Vagina (tissue), 2 donors: Measurements from ENCODE around the gene CLPTM1L. TPM values are rescaled to one million over a fixed set of nuclear protein-coding genes. Genes with fewer than 3 reads are reported as not detected.
A peak's percentile ranks its signal among the peaks of the same experiment; 100 is the strongest.
"Not testable (repeated sequence)": the region's sequence is repeated elsewhere in the genome, so short reads cannot be mapped to it uniquely, and the experiment has no call there.

Experiments
- DNase-seq, 2 donors: peaks; one replicate each; pipeline ENCODE4 v3.0.0-alpha.2; 2017; ENCODE audit errors: extremely low spot score in 2 of 2
- H3K27ac ChIP-seq: fragments of 200-600 bp; sonication (generic); one replicate; pipeline ENCODE4 v1.5.1; 2019
- H3K27me3 ChIP-seq: fragments of 200-600 bp; sonication (generic); one replicate; pipeline ENCODE4 v1.5.1; 2019
- H3K36me3 ChIP-seq, 2 donors: fragments of 200-600 bp; sonication (generic); one replicate each; pipeline ENCODE4 v1.5.1; 2017 to 2019
- H3K4me1 ChIP-seq: fragments of 200-600 bp; sonication (generic); one replicate; pipeline ENCODE4 v1.5.1; 2019
- H3K4me3 ChIP-seq, 2 donors: fragments of 200-600 bp; sonication (generic); 1 replicate in 1 of 2; 2 replicates in 1 of 2; pipeline ENCODE4 v1.5.1; 2016 to 2019
- H3K9me3 ChIP-seq: fragments of 200-600 bp; sonication (generic); one replicate; pipeline ENCODE4 v1.5.1; 2019
- POLR2A ChIP-seq, 2 donors: fragments of 450-650 bp; IDR thresholded peaks; one replicate each; pipeline ENCODE4 v1.6.1; 2017; ENCODE audit warnings: antibody characterized with exemption in 2 of 2, mild to moderate bottlenecking in 2 of 2, moderate library complexity in 2 of 2
- POLR2AphosphoS5 ChIP-seq, 2 donors: sonication (generic); formaldehyde crosslinking; IDR thresholded peaks; one replicate each; pipeline ENCODE4 v1.9.0; 2017; ENCODE audit warnings: antibody characterized with exemption in 2 of 2, mild to moderate bottlenecking in 2 of 2, low read depth in 1 of 2; ENCODE audit not compliant: insufficient read depth in 1 of 2
- intact Hi-C: fragments of 100-400 bp; cut with DNase I; formaldehyde crosslinking; loops from one replicate; pipeline ENCODE4 v1.15.1; 2023
- total RNA-seq: library from RNA; depleted of rRNA; stranded (reverse); fragments of >200 nt; gene quantifications from one replicate; pipeline ENCODE4 v1.2.3, GENCODE V29; 2016
- TF ChIP-seq, protein P1 (sequence below), 3 experiments: fragments of 450-650 bp in 2 of 3; fragments of 200-600 bp in 1 of 3; sonication (generic) in 1 of 3; IDR thresholded peaks; one replicate each; pipeline ENCODE4 v1.5.1; 2017 to 2019; ENCODE audit warnings: antibody characterized with exemption in 3 of 3, mild to moderate bottlenecking in 2 of 3, moderate library complexity in 2 of 3

Gene CLPTM1L
- total RNA-seq, 1 donor from 2014 or later = 40.0 TPM

DNA sequence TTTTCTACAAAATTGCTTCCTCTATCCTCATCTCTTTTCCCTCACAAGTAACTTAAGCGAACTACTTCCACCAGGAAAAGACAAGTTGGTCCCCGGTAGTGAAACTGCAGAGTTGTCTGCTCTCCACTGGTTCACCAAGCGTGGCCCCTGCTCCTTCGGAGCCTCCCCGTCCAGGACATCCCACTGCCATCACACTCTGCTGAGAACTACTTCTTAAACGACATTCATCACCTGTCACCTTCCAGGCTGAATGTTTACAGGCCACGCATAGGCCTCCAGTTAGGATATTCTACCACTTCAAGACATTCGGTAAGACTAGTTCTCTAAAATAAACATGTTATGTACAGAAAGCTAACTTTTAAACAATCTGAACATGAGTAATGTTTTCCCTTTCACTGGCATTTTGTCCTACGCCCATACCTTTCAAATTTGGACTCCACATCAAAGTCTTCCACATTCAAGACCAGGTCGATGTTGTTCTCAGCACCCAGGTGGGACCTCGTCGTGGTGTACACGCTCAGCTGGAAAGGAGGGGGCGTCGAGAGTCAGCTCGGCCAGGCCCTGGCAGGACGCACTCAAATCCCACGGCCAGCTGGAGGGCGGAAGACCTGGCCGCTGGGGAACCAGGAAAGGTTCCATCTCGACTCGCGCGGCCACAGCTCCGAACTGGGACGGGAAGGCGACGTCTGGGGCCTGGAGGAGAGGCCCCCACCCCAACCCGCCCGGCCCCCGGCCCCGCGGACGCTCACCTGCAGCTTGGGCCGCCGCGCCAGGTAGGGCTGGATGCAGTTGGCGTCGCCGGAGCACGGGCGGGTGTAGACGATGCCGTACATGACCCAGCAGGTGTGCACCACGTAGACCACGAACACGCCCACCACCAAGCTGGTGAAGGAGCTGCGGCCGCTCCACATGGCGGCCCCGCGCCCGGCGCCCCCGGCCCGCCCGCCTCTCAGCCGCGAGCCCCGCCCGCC is 683 bp downstream of the CLPTM1L start:
- intact Hi-C loops = no loop called here
- DNase-seq = no peak
- no peaks in the 10 kb centered on the region for H3K9me3 ChIP-seq
- H3K27me3 ChIP-seq = no peaks in the 10 kb centered on the region
- H3K27ac ChIP-seq = no peak overlapping the region
- peaks cover 28% of the 10 kb centered on the region for H3K4me1 ChIP-seq
- TF ChIP-seq POLR2A (IDR thresholded peaks at IDR 0.05) (no peak), POLR2AphosphoS5 (IDR thresholded peaks at IDR 0.05; ENCODE audit: insufficient read depth in 1 of 2, low read depth in 1 of 2) (no peak)
- TF ChIP-seq, protein P1, sequence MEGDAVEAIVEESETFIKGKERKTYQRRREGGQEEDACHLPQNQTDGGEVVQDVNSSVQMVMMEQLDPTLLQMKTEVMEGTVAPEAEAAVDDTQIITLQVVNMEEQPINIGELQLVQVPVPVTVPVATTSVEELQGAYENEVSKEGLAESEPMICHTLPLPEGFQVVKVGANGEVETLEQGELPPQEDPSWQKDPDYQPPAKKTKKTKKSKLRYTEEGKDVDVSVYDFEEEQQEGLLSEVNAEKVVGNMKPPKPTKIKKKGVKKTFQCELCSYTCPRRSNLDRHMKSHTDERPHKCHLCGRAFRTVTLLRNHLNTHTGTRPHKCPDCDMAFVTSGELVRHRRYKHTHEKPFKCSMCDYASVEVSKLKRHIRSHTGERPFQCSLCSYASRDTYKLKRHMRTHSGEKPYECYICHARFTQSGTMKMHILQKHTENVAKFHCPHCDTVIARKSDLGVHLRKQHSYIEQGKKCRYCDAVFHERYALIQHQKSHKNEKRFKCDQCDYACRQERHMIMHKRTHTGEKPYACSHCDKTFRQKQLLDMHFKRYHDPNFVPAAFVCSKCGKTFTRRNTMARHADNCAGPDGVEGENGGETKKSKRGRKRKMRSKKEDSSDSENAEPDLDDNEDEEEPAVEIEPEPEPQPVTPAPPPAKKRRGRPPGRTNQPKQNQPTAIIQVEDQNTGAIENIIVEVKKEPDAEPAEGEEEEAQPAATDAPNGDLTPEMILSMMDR (IDR thresholded peaks at IDR 0.05) = no peak
- peak overlapping the region; percentile 93 to 94 for H3K4me3 ChIP-seq
- H3K36me3 ChIP-seq = peaks cover 0 to 15% of the 10 kb centered on the region in 2 donors

DNA sequence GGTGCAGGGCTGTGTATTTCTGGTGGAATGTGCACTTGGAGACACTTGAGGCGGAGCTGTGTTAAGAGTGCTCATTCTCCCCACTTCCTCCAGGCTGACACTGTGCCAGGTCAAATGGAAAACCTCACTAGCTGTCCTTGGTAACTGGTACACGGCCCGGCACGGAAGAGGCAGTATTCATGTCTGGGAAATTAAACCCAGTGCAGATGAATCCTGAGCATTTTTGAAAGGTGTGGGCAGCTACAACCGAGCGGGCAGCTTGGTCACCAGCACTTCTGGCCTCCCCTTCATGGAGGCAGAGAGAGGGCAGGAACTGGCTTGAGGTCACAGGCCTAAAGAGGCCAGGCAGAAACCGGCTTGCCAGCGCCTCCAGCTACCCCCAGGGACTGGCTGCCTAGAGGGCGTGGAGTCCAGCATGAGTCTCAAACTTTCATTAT is 1.6 kb downstream of the CLPTM1L start:
- H3K36me3 ChIP-seq = peaks cover 0 to 24% of the 10 kb centered on the region in 2 donors
- no peak for DNase-seq
- peaks cover 28% of the 10 kb centered on the region for H3K4me1 ChIP-seq
- no peaks in the 10 kb centered on the region for H3K9me3 ChIP-seq
- peak overlapping the region in 1 of 2 donors; percentile 94 for H3K4me3 ChIP-seq
- H3K27ac ChIP-seq = no peak overlapping the region
- no peak for TF ChIP-seq POLR2AphosphoS5 (IDR thresholded peaks at IDR 0.05; ENCODE audit: insufficient read depth in 1 of 2, low read depth in 1 of 2)
- TF ChIP-seq, protein P1 (IDR thresholded peaks at IDR 0.05) = no peak
- intact Hi-C loops = no loop called here
- H3K27me3 ChIP-seq = no peaks in the 10 kb centered on the region

DNA sequence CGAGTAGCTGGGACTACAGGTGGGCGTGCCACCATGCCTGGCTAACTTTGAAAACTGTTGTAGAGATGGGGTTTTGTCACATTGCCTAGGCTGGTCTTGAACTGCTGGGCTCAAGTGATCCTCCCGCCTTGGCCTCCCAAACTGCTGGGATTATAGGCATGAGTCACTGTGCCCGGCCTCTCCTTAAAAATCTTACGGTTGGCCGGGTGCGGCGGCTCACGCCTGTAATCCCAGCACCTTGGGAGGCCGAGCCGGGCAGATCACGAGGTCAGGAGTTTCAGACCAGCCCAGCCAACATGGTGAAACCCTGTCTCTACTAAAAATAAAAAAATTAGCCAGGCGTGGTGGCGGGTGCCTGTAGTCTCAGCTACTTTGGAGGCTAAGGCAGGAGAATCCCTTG is 2.2 kb downstream of the CLPTM1L start:
- DNase-seq, H3K9me3 ChIP-seq, H3K27me3 ChIP-seq, H3K4me3 ChIP-seq, H3K27ac ChIP-seq, intact Hi-C loops: not testable (repeated sequence)
- H3K36me3 ChIP-seq = peaks cover 0 to 30% of the 10 kb centered on the region in 2 donors
- H3K4me1 ChIP-seq = peaks cover 28% of the 10 kb centered on the region

DNA sequence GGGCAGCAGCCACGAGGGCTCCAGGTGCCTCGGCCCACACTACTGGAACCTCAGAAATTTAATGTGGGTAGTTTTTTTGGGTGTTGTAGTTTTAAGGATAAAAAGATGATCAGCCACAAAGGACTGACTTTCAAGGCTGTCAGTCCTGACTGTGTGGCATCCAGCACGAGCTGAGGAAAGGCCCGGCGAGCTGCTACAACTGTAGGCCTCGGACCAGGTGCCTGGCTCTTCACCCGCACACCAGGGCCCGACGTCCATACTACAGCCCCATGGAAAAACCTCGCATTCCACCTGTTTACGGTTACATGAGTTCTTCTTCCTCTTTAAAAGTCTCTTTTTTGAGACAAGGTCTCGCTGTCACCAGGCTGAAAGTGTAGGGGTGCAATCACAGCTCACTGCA is 2.6 kb downstream of the CLPTM1L start:
- TF ChIP-seq, protein P1 (IDR thresholded peaks at IDR 0.05) = no peak
- no peak for TF ChIP-seq POLR2AphosphoS5 (IDR thresholded peaks at IDR 0.05; ENCODE audit: insufficient read depth in 1 of 2, low read depth in 1 of 2)
- TF ChIP-seq POLR2A (IDR thresholded peaks at IDR 0.05) = no peak
- H3K36me3 ChIP-seq = peaks cover 0 to 34% of the 10 kb centered on the region in 2 donors
- no peaks in the 10 kb centered on the region for H3K9me3 ChIP-seq
- peaks cover 28% of the 10 kb centered on the region for H3K4me1 ChIP-seq
- DNase-seq = no peak
- no peak overlapping the region for H3K4me3 ChIP-seq
- H3K27me3 ChIP-seq = no peaks in the 10 kb centered on the region
- no peak overlapping the region for H3K27ac ChIP-seq
- intact Hi-C loops = no loop called here

DNA sequence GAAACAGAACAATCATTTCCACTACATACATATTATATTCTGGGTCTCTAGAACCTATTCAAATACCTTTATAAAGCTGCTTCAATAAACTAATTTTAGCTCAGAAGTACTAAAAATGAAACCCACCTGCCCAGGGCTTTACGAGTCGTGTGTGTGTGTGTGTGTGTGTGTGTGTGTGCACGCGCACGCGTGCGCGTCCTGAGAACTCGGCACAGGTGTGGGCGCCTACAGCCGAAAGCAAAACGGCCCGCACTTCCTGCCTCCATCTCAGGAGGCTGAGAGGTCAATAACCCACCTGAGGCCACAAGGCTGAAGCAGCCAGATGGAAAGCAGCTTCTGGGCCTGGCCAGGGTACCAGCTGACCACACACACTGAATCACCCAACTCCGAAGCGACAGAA is 3.0 kb downstream of the CLPTM1L start:
- DNase-seq = no peak
- Histone ChIP-seq H3K9me3 (no peaks in the 10 kb centered on the region), H3K4me1 (peaks cover 28% of the 10 kb centered on the region), H3K4me3 (no peak overlapping the region), H3K27ac (no peak overlapping the region), H3K36me3 (peaks cover 0 to 38% of the 10 kb centered on the region in 2 donors), H3K27me3 (no peaks in the 10 kb centered on the region)
- TF ChIP-seq POLR2A (IDR thresholded peaks at IDR 0.05) (no peak), POLR2AphosphoS5 (IDR thresholded peaks at IDR 0.05; ENCODE audit: insufficient read depth in 1 of 2, low read depth in 1 of 2) (no peak)
- TF ChIP-seq, protein P1 (IDR thresholded peaks at IDR 0.05) = no peak
- intact Hi-C loops = no loop called here

DNA sequence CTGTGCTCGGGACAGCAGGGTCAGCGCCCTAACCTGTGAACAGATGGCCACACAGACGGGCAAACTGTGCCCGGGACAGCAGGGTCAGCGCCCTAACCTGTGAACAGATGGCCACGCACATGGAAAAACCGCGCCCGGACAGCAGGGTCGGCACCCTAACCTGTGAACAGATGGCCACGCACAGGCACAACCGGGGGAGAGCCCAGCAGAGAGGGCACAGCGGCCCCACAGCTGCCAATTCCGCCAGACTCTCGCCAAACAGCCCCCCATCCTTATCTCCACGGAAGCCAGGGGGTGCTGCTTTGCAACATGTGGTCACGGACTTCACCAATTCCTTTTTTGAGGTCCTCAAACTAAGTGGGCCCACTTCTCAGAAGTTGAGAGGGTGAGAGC is 5.1 kb downstream of the CLPTM1L start:
- H3K27ac ChIP-seq, intact Hi-C loops, H3K4me3 ChIP-seq, H3K9me3 ChIP-seq, DNase-seq, H3K27me3 ChIP-seq: not testable (repeated sequence)
- Histone ChIP-seq H3K36me3 (peaks cover 0 to 59% of the 10 kb centered on the region in 2 donors), H3K4me1 (peaks cover 18% of the 10 kb centered on the region)

DNA sequence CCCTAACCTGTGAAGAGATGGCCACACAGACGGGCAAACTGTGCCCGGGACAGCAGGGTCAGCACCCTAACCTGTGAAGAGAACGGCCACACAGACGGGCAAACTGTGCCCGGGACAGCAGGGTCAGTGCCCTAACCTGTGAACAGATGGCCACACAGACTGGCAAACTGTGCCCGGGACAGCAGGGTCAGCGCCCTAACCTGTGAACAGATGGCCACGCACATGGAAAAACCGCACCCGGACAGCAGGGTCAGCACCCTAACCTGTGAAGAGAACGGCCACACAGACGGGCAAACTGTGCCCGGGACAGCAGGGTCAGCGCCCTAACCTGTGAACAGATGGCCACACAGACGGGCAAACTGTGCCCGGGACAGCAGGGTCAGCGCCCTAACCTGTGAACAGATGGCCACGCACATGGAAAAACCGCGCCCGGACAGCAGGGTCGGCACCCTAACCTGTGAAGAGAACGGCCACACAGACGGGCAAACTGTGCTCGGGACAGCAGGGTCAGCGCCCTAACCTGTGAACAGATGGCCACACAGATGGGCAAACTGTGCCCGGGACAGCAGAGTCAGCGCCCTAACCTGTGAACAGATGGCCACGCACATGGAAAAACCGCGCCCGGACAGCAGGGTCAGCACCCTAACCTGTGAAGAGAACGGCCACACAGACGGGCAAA is 5.6 kb downstream of the CLPTM1L start:
- H3K9me3 ChIP-seq, H3K27ac ChIP-seq, H3K4me3 ChIP-seq, H3K27me3 ChIP-seq, intact Hi-C loops, DNase-seq: not testable (repeated sequence)
- Histone ChIP-seq H3K36me3 (peaks cover 0 to 63% of the 10 kb centered on the region in 2 donors), H3K4me1 (peaks cover 16% of the 10 kb centered on the region)
